Right forelimb (tissue), 1 donor: ENCODE results near the gene GPR85.
"Not testable (repeated sequence)": the region's sequence is repeated elsewhere in the genome, so short reads cannot be mapped to it uniquely, and the experiment has no call there.

ENCODE experiments used
- DNase-seq: peaks from one replicate; pipeline ENCODE4 v3.0.0-alpha.2; 2018

GPR85 gene

GRCh38 chr7:113083816-113084495 is 2.7 kb downstream of the GPR85 start:
- DNase-seq: no peak

- DNase-seq: no peak
Observed at GRCh38 chr7:113083132-113083815, 3.4 kb downstream of the GPR85 start.

GRCh38 chr7:113078331-113078730 is 8.3 kb downstream of the GPR85 start:
- no peak for DNase-seq

GRCh38 chr7:113076703-113077102 is 9.9 kb downstream of the GPR85 start:
- DNase-seq: no peak

GRCh38 chr7:113071465-113071864 is 15.2 kb downstream of the GPR85 start:
- DNase-seq: no peak

- no peak for DNase-seq
Observed at GRCh38 chr7:113062499-113062898, 24.1 kb downstream of the GPR85 start.

GRCh38 chr7:113060100-113060499 is 26.5 kb downstream of the GPR85 start:
- DNase-seq: no peak

- DNase-seq: no peak
Observed at GRCh38 chr7:113054938-113055337, 31.7 kb downstream of the GPR85 start.

GRCh38 chr7:113054272-113054671 is 32.4 kb downstream of the GPR85 start:
- DNase-seq: not testable (repeated sequence)

- not testable (repeated sequence) for DNase-seq
Observed at GRCh38 chr7:113049221-113049620, 37.4 kb downstream of the GPR85 start.

- no peak for DNase-seq
Observed at GRCh38 chr7:113046453-113046852, 40.2 kb downstream of the GPR85 start.

- no peak for DNase-seq
Observed at GRCh38 chr7:113045379-113045778, 41.2 kb downstream of the GPR85 start.

- DNase-seq: no peak
Observed at GRCh38 chr7:113044394-113044793, 42.2 kb downstream of the GPR85 start.

- no peak for DNase-seq
Observed at GRCh38 chr7:113040849-113041248, 45.8 kb downstream of the GPR85 start.

GRCh38 chr7:113033959-113034358 is 52.7 kb downstream of the GPR85 start:
- no peak for DNase-seq
